Activated gamma-delta T cell treated with Interleukin-2 at 50 U/mL for 16 hours (primary cell): ENCODE data around the gene VIPAS39.
"Not testable (repeated sequence)": the region's sequence is repeated elsewhere in the genome, so short reads cannot be mapped to it uniquely, and the experiment has no call there.

Source experiments
- DNase-seq: peaks from one replicate; pipeline ENCODE4 v3.0.0-alpha.2; 2020

Gene VIPAS39

DNA sequence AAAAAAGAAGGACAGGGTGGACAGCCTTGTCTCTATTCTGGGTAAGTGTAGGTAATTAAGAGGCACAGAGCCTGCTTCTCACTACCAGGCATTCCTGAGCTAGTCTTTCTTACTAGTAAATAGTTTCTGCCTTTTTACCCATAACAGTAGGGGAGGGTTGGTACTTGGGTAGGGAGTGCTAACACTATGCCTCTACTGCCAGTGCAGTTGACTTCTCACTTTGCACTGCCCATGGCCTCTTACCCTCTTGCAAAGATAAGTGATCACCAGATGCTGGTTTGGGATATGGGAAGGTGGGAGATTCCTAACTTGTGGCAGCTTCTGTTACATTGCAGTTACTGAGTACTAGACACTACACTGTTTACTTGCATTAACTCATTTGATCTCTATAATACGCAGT, 12.1 kb upstream of the VIPAS39 start:
- no peak for DNase-seq

DNA sequence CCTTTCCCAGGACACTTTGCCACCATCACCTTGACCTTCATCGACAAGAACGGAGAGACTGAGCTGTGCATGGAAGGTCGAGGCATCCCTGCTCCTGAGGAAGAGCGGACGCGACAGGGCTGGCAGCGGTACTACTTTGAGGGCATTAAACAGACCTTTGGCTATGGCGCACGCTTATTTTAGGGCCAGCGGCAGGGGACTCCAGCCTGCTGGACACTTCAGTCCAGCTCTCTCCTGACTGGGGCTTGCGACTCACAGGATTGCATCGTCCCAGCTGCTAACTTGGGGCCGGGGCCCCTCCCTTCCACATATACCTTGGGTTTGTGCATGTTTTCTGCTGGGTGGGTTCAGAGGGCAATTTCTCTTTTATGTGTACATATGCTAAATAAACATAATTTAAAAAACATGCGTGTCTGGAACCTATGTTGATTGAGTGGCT, 11.7 kb upstream of the VIPAS39 start:
- no peak for DNase-seq

DNA sequence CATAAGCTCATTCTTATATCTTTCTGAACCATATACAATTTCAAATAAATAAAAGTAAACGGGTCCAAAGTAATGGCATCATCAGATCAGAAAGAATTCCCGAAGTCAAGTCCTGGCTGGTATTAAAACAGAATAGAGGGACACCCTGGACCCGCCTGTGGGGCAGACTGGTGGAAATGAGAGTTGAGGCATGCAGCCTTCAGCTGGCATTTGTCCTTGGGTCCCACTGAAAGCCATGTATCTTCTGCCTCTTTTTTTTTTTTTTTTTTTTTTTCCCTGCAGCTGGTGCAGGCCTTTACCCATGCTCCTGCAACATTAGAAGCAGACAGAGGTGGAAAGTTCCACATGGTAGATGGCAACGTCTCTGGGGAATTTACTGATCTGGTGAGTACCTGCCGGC, 10.4 kb upstream of the VIPAS39 start:
- DNase-seq = no peak

DNA sequence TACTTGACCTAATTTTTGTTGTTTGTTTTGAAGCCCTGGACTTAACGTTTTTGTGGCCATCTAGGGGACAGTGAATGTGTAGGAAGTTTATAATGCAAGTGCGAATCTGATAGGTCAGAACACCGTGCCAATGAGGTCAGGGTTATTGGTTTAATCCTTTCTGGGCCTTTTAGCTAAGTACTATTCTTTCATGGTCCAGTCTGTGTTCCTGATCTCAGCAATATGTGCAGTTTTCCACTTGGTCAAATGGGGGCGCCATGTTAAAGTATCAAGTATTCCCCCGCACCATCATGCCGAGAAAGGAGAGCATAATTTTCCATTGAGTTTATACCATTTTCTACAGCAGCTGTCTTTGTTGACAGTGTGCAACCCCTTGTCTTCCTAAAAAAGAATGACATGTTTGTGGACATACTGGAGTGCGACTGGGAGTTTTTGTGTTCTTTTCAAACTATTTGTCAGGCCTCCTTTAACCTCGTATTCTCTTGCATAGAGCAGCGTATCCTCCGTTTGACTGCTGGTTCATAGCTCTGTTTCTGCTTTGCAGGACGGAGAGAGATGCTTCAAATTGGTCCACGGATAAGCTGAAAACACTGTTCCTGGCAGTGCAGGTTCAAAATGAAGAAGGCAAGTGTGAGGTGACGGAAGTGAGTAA, 1.8 kb upstream of the VIPAS39 start:
- peak; percentile 30 for DNase-seq

DNA sequence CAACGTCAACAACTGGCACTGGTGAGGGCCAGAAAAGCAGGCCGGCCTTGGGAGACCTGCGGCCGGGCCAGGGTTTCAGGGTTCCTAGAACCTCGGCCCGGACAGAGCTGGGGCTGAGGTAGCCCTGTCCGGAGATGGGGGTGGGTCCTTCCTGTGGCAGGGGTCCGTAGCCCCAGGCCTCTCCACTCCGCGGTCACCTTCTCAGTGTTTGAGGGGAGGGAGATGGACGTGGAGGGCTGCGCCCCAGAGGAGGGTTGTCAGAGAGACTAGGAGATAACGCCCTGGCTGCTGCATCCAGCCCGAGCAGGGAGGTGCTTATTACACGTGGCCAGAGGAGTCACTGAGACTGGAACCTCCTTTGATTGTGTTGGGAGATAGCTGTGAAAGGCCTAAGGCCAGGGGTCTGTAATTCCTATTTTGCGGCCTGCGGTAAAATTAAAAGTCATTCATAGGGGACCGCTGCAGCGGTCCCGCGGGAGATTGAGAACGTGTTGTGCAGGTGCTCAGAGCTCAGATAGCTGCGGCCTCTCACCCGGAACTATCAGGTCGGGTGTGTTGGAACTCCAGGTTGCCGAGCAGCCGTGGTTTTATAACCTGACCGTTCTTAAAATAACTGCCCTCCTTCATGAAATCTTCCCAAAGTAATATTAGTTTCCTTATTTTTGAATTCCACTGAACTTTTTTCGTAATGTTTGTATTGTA, 999 bp upstream of the VIPAS39 start:
- DNase-seq = peak; percentile 9

DNA sequence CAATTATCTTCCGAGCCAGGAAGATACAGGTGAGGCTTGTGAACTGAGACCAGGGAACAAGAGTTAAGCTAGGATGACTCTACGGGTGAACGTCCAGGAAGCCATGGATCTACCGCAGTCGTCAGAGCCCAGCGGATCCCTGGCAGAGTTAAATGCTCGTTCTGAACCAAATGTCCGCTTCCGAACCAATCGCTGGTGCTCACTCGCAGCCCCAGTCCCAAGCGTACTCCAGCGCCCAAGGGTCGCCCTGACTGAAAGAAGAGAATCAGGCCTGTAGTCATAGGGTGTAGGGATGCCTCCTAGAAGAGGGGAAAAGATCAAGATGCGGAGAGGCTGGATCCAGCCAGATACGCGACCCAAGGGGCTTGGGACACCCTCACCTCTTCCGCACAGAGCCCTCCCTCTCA, 283 bp downstream of the VIPAS39 start:
- DNase-seq = no peak

DNA sequence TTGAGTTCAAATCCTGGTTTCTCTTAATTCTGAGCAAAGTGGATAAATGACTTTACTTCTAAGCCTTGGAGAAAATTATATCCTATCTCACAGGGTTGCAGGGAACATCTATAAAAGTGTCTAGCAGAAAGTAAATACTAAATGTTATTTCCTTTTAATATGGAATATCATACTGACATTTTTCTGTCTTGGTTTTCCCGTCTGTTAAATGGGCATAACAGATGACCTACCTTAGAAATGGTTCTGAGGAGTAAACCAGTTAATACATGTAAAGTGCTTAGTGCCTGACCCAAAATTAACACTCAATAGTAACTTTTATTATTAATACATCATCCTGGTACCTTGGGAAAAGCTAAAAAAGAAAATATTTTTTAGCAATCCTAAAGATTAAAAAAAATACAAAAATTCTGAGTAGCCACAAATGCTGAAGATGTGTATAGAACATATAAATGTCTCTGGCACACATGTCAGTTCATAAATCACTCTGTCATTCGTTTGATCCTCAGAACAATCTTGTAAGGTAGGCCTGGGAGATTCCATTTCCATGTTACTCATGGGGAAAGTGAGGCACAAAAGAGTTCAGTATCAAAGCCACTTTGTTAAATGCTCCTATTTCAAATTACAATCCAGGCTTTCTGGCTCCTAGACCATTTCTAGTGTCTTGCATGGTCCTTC, 1.3 kb downstream of the VIPAS39 start:
- DNase-seq = no peak

DNA sequence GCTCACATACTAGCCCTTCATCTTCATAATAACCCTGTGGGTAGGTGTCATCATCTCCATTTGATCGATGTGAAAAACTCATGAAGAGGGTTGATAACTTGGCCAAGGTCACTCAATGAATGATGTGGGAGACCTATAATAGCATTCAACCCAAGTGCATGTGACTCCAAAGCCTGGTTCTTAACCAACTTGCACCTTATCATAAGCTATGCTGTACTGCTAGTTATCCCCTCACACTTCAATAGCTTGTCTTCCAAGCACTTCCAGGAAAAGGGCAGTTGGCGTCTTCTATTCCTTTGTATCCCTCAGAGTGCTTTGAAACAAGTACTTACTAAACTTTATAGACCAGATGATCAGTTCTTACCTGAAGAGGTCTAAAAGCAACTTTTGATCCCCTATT, 15.2 kb downstream of the VIPAS39 start:
- no peak for DNase-seq

DNA sequence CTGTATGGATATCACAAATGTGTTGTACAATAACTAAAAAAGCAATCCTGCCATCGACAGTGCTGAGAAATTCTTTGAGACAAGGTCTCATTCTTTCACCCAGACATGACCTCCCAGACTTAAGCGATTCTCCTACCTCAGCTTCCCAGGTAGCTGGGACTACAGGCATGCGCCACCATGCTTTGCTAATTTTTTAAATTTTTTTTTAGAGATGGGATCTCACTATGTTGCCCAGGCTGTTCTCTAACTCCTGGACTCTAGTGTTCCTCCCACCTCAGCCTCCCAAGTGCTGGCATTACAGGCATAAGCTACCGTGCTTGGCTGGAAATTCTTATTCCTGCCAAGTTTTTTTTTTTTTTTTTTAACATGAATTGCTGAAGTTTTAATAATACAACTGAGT, 17.5 kb downstream of the VIPAS39 start:
- no peak for DNase-seq

DNA sequence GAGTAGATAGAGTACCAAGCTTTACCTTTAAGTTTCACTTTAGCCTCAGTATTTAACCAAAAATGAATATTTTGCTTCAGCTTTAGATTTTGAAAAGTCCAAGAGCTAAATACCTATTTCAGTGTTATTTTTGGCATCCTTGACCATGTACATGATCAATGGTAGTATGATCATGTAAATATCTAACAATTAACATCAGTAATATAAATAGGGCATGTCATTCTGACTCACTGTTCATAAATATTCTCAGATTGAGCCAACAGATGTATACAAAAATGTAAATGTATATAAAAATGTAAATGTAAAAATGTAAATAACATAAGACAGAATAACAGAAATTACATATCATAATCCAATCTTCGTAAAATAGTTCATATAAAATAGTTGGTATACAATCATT, 18.8 kb downstream of the VIPAS39 start:
- DNase-seq = no peak

DNA sequence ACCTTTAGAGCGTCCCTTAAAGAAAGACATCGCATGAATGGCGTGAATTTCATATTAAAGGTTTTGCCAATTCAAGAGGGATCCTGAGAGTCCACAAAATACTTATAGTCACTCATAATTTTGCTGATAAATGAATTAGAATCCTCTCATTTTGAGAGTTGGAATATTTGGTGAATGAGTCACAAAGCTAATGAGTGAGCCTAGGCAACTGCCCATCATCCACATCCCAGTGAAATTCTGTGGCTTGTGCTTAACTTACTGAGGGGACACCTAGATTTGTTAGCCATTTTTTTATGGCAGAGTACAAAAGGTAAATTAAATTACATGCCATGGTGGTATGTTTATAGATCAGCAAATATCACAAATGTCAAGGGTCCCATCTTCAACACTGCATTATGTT, 21.4 kb downstream of the VIPAS39 start:
- no peak for DNase-seq

DNA sequence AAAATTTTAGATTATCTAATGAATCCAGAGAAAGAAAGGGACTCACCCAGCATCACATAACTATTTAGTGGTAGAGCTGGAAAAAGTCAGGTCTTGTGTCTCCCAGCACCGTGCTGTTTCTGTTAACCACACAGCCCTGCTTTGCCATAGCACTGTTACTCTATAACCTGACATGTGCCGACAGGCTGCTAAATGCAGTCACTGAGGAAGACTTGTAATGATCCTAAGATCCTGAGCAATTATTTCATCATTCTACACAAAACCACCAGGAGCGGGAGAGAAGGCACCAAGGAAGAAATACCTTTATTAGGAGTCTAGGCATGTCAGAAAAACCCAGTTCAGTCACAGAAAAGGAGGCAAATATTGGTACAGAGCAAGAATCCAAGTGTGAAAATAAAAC, 31.0 kb downstream of the VIPAS39 start:
- no peak for DNase-seq

DNA sequence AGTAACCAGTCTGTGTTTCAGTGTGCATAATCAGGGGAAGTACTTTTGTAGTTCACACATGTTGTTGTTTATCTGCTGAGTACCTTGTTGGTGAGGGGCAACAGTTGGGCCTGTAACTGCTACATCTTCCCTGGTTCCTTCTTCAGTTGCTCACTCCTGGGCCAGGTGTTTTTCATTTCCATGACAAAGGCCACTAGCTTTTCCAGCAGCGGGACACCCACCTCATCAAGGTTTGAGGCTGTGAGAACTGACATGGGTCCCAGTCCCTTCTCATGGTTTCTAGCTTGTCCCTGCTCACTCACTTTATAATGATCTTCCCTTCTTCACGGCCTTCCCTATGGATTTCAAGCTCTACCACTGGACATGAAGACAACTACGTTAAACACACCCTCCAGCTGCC, 32.5 kb downstream of the VIPAS39 start:
- no peak for DNase-seq

DNA sequence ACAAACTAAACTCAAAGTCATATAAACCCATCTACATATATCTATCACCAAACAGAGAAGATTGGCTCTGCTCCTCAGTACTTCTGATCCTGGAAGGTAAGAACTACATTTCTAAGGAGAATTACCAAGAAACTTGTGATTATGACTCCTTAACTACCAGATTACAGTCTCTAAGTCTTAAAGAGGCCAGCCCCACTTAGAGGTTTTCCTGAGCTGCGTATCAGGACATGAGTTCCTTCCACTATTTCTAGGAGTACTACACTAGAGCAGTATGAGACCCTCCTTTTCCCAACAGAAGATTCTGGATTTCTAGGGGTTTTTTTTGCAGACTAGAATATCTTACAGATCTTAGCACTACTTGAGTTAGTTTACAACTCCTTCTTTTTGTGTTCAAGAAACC, 34.0 kb downstream of the VIPAS39 start, which contains the start of gene NOXRED1:
NOXRED1 (minus strand) TSS at position 101 of the 400 bp plus-strand sequence. CDS start 634 bp downstream, outside the sequence.
- DNase-seq = no peak

DNA sequence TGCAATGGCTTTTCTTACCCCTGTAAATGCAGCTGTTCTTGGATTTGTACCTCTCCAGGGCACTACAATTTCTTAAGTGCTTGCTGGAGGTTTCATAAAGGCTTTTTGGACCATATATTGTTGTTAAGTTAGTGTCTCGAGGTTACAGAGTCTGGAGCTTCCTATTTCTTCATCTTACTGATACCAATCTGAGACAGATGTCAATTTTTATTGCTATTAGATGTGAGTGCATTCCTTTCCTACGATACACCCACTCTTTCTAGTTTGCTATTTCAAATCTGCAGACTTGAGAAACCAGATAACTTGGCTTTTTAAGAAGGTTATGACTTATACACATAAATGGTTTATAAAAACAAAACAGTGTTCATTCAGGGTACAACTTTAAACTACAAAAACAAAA, 36.2 kb downstream of the VIPAS39 start:
- no peak for DNase-seq

DNA sequence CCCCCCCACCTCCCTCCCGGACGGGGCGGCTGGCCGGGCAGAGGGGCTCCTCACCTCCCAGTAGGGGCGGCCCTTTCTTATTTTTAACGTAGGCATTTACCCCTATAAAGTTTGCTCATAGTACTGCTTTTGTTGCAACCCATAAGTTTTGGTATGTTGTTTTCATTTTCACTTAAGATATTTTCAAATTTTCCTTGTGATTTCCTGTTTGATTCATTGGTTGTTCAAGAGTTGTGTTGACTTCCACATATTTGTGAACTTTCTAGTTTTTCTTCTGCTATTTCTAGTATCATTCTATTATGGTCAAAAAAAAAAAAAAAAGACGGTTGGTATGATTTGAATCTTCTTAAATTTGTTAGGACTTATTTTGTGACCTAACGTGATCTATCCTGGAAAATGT, 40.6 kb downstream of the VIPAS39 start:
- DNase-seq = no peak

DNA sequence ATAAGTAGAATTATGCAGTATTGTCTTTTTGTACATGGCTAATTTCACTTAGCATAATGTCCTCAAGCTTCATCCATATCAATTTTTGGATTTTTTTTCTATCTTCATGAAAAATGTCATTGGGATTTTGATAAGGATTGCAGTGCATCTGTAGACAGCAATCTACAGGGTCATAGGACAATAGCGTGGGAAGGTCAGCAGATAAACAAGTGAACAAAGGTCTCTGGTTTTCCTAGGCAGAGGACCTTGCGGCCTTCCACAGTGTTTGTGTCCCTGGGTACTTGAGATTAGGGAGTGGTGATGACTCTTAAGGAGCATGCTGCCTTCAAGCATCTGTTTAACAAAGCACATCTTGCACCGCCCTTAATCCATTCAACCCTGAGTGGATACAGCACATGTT, 41.3 kb downstream of the VIPAS39 start:
- DNase-seq = not testable (repeated sequence)

DNA sequence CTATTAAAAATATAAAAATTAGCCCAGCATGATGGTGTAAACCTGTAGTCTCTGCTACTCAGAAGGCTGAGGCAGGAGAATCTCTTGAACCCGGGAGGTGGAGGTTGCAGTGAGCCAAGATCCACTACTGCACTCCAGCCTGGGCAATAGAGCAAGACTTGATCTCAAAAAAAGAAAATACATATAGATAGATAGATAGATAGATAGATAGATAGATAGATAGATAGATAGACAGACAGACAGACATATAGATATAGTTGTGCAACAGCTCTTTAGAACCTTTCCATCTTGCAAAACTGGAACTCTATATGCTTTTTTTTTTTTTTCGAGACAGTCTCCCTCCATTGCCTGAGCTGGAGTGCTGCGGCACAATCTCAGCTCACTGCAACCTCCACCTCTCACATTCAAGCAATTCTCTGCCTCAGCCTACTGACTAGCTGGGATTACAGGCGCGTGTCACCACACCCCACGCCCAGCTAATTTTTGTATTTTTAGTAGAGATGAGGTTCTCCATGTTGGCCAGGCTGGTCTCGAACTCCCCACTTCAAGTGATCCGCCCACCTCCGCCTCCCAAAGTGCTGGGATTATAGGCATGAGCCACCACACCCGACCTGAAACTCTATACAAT, 41.9 kb downstream of the VIPAS39 start:
- DNase-seq = not testable (repeated sequence)

DNA sequence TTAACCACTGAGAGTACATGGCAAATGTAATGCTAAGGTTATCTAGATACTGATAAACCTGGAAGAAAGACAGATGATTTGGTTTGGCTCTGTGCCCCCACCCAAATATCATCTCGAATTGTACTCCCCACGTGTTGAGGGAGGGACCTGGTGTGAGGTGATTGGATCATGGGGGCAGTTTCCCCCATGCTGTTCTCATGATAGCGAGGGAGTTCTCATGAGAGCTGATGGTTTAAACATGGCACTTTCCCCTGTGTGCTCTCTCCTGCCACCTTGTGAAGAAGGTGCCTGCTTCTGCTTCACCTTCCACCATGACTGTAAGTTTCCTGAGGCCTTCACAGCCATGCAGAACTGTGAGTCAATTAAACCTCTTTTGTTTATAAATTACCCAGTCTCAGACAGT, 48.3 kb downstream of the VIPAS39 start:
- no peak for DNase-seq

DNA sequence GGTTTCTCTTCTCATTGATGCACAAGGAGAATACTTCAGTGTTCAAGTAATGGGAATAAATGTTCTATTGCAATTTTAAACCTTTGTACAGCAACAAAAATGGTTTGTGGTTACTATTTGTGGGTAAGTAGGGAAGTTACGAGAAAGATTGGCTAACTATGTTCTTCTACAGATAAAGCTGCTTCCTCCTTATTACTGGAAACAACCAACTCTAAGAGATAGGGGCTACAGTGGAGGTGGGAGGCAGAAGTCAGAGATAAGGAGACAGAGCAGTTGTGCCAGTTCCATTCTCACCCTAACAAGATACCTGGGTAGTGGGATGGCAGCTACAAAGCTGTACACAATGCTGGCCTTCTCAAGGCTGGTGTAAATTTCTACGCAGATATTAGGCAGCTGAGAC, 50.2 kb downstream of the VIPAS39 start:
- DNase-seq = no peak

DNA sequence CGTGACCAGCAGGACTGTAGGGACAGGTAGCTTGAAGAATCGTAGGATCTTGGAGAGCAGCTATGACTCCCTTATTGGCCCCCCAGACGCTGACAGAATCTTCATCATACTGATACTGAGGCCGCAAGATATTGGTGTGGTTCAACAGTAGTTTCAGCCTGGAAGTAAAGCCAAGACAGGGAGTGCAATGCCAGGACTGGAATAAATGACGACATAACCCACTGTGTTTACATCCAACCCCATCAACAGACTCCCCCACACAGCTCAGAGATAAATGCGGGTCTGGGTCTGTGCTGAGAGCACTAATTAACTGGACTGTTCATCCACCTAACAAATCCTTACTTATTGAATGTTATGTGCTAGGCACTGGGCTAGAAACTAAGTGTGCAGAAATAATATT, 50.7 kb downstream of the VIPAS39 start:
- no peak for DNase-seq

DNA sequence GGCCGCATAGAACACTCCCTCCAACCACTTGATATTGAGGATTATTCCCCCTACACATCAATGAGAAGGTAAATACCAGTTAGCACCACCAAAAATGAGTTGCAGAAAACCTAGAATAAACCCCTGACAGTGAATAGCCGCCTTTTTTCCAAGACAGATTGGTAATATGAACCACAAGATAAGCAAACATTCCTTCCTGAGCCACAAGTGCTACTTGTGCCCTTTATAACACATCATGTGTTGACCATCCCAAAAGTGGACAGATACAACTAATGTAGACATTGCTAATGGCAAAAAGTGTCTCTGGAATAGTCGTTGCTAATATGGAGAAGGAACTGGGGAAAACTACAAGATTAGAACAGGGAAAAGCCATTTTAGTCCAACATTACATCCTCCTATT, 51.3 kb downstream of the VIPAS39 start:
- DNase-seq = no peak

DNA sequence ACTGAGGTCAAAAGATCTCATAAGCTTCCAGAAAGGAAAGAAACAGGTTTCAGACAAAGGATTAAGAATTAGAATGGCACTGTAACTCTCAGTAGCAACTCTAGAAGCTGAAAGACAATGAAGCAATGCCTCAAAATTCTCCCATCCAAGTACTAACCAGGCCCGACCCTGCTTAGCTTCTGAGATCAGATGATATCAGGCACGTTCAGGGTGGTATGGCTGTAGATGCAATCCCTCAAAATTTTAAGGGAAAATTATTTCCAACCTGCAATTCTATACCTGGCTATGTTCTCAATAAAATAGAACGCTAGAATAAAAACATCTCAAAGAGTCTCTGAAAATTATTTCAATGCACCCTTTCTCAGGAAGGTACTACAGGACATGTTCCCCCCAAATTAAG, 53.6 kb downstream of the VIPAS39 start:
- DNase-seq = no peak

DNA sequence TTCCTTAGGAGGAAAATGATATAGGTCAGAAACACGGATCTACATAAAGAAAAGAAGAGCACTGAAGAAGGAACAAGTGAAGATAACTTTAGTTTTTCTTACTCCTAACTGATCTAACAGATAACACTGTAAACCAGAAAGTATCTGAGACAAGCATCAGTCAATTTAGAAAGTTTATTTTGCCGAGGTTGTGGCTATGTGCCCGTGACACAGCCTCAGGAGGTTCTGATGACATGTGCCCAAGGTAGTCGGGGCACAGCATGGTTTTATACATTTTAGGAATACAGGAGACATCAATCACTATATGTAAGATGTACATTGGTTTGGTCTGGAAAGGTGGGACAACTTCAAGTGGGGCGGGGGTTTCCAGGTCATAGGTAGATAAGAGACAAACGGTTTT, 57.2 kb downstream of the VIPAS39 start:
- no peak for DNase-seq
